DOHH2 (cell line): Measurements from ENCODE around the gene SLC16A12.

Experiments used
- CTCF ChIP-seq: fragments of 200-600 bp; sonication (generic); IDR thresholded peaks from one replicate; pipeline ENCODE4 v1.5.1; 2014; ENCODE audit warnings: antibody characterized with exemption, mild to moderate bottlenecking, low read depth, low read length; ENCODE audit not compliant: poor library complexity, severe bottlenecking
- EZH2phosphoT487 ChIP-seq: fragments of 200-600 bp; sonication (generic); IDR thresholded peaks from 2 replicates; pipeline ENCODE4 v1.6.1; 2017; ENCODE audit warnings: borderline replicate concordance, mild to moderate bottlenecking, antibody characterized with exemption, low read length, moderate library complexity, mixed read lengths

GRCh38 chr10:89574368-89574767 lies 39.0 kb upstream of the SLC16A12 start:
- no peak for TF ChIP-seq CTCF
- TF ChIP-seq EZH2phosphoT487, result no peak
